Keratinocyte (primary cell): ENCODE results near the gene TMEM184A.

Experiments
- EZH2 ChIP-seq: IDR thresholded peaks from one replicate; pipeline ENCODE4 v1.6.1; 2012; ENCODE audit warnings: inconsistent platforms, mild to moderate bottlenecking, low read length, moderate library complexity
- TF ChIP-seq, protein P1 (sequence below), 3 experiments: IDR thresholded peaks in 1 of 3; conservative IDR thresholded peaks in 1 of 3; optimal IDR thresholded peaks in 1 of 3; 2 replicates in 2 of 3; 3 replicates in 1 of 3; pipeline versions ENCODE3 to v1.5.1; 2011; ENCODE audit warnings: low read length in 3 of 3, mild to moderate bottlenecking in 3 of 3, moderate library complexity in 2 of 3, control low read depth in 1 of 3, inconsistent platforms in 1 of 3; ENCODE audit not compliant: insufficient read depth in 2 of 3; ENCODE audit errors: extremely low read depth in 1 of 3

DNA sequence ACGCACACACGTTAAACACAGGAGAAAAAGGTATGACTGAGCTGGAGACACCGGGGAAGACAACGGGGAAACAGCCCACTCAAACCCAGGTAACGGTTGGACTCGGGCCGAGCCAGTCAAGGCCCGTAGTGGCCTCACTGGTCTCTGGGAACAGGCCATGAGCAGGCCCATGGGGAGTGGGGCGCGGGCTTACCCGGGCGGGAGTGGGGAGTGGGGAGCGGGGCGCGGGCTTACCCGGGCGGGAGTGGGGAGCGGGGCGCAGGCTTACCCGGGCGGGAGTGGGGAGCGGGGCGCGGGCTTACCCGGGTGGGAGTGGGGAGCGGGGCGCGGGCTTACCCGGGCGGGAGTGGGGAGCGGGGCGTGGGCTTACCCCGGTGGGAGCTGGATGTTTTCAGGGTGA is 63.4 kb downstream of the TMEM184A start:
- TF ChIP-seq, protein P1, sequence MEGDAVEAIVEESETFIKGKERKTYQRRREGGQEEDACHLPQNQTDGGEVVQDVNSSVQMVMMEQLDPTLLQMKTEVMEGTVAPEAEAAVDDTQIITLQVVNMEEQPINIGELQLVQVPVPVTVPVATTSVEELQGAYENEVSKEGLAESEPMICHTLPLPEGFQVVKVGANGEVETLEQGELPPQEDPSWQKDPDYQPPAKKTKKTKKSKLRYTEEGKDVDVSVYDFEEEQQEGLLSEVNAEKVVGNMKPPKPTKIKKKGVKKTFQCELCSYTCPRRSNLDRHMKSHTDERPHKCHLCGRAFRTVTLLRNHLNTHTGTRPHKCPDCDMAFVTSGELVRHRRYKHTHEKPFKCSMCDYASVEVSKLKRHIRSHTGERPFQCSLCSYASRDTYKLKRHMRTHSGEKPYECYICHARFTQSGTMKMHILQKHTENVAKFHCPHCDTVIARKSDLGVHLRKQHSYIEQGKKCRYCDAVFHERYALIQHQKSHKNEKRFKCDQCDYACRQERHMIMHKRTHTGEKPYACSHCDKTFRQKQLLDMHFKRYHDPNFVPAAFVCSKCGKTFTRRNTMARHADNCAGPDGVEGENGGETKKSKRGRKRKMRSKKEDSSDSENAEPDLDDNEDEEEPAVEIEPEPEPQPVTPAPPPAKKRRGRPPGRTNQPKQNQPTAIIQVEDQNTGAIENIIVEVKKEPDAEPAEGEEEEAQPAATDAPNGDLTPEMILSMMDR (optimal IDR thresholded peaks at IDR 0.05 in 1 of 3, IDR thresholded peaks at IDR 0.05 in 1 of 3, conservative IDR thresholded peaks at IDR 0.05 in 1 of 3; ENCODE audit: extremely low read depth in 1 of 3, insufficient read depth in 2 of 3, low read length in 3 of 3) = no peak
- no peak for TF ChIP-seq EZH2
